B cell (primary cell): ENCODE data around the gene FBLIM1. TPM values are rescaled to one million over a fixed set of nuclear protein-coding genes. Genes with fewer than 3 reads are reported as not detected.

Experiments used
- ATAC-seq: fragments of 200-7000 bp; cut with Tn5 transposase; one replicate; pipeline ENCODE4 v1.10.0; 2021; ENCODE audit warnings: low read depth, mild to moderate bottlenecking, moderate number of reproducible peaks, moderate library complexity
- CTCF ChIA-PET: fragments of 350-600 bp; sonication (Branson Sonifier 250); formaldehyde crosslinking; loops from one replicate; lab custom pipeline; 2021; ENCODE audit warnings: antibody characterized with exemption, inconsistent platforms; lab: Charles Lee
- POLR2A ChIA-PET: fragments of 350-600 bp; sonication (Branson Sonifier 250); formaldehyde crosslinking; loops from one replicate; lab custom pipeline; 2021; ENCODE audit warnings: antibody characterized with exemption; lab: Charles Lee
- DNase-seq: peaks from one replicate; pipeline ENCODE4 v3.0.0; 2013
- H2AFZ ChIP-seq: 2 replicates; pipeline ENCODE4 v1.6.1; 2012; ENCODE audit warnings: mild to moderate bottlenecking, low read depth, low read length; ENCODE audit not compliant: insufficient read depth, poor library complexity, severe bottlenecking
- H3K27ac ChIP-seq, 2 donors: 1 replicate in 1 of 2; 2 replicates in 1 of 2; pipeline ENCODE4 v1.5.1; 2012 to 2013; ENCODE audit warnings: low read length in 2 of 2, mild to moderate bottlenecking in 2 of 2, moderate library complexity in 1 of 2
- H3K27me3 ChIP-seq, 4 experiments: fragments of 200-600 bp in 1 of 4; sonication (generic) in 1 of 4; replicated peaks in 1 of 4; 1 replicate in 2 of 4; 2 replicates in 2 of 4; pipeline versions ENCODE4 v1.6.1 to v1.7.0; 2013 to 2016; ENCODE audit warnings: low read length in 3 of 4, mild to moderate bottlenecking in 2 of 4, mixed read lengths in 1 of 4, moderate library complexity in 1 of 4; ENCODE audit not compliant: insufficient read depth in 4 of 4, control insufficient read depth in 3 of 4; ENCODE audit errors: control extremely low read depth in 1 of 4
- H3K36me3 ChIP-seq, 2 experiments: replicated peaks in 1 of 2; 1 replicate in 1 of 2; 2 replicates in 1 of 2; pipeline versions ENCODE4 v1.6.1 to v1.7.1; 2013; ENCODE audit warnings: low read length in 1 of 2; ENCODE audit not compliant: insufficient read depth in 2 of 2, control insufficient read depth in 1 of 2; ENCODE audit errors: control extremely low read depth in 1 of 2, extremely low read depth in 1 of 2
- H3K4me1 ChIP-seq, 2 donors: fragments of 200-600 bp in 1 of 2; sonication (generic) in 1 of 2; 1 replicate in 1 of 2; 2 replicates in 1 of 2; pipeline versions ENCODE4 v1.5.1 to v1.6.1; 2013 to 2017; ENCODE audit warnings: low read length in 2 of 2; ENCODE audit not compliant: control insufficient read depth in 2 of 2, insufficient read depth in 2 of 2
- H3K4me2 ChIP-seq: replicated peaks from 2 replicates; pipeline ENCODE3; 2012; ENCODE audit warnings: mild to moderate bottlenecking, low read depth, low read length; ENCODE audit not compliant: poor library complexity, severe bottlenecking
- H3K4me3 ChIP-seq, 5 experiments: fragments of 200-600 bp in 1 of 5; sonication (generic) in 1 of 5; 1 replicate in 3 of 5; 2 replicates in 2 of 5; pipeline versions ENCODE4 v1.5.1 to v1.7.0; 2011 to 2016; ENCODE audit warnings: low read length in 4 of 5, mild to moderate bottlenecking in 4 of 5, low read depth in 2 of 5, control low read depth in 1 of 5, moderate library complexity in 1 of 5; ENCODE audit not compliant: insufficient read depth in 1 of 5; ENCODE audit errors: control extremely low read depth in 1 of 5, extremely low read depth in 1 of 5
- H3K79me2 ChIP-seq: fragments of 200-600 bp; sonication (generic); one replicate; pipeline ENCODE4 v1.6.0; 2016; ENCODE audit warnings: low read length; ENCODE audit not compliant: control insufficient read depth, insufficient read depth
- H3K9ac ChIP-seq: fragments of 200-600 bp; sonication (generic); 2 replicates; pipeline ENCODE4 v1.6.1; 2017; ENCODE audit warnings: mild to moderate bottlenecking, low read length, moderate library complexity
- H3K9me3 ChIP-seq, 3 donors: one replicate each; pipeline versions ENCODE4 v1.6.1 to v1.7.1; 2013; ENCODE audit warnings: low read length in 2 of 3; ENCODE audit not compliant: control insufficient read depth in 2 of 3, insufficient read depth in 1 of 3; ENCODE audit errors: control extremely low read depth in 1 of 3
- H4K20me1 ChIP-seq: 2 replicates; pipeline ENCODE4 v1.6.0; 2012; ENCODE audit warnings: mild to moderate bottlenecking, low read length; ENCODE audit not compliant: insufficient read depth, control insufficient read depth, poor library complexity, severe bottlenecking
- H3K27ac Mint-ChIP-seq: one replicate; pipeline ENCODE4 v1.8.0; 2021; ENCODE audit warnings: mixed read lengths
- H3K27me3 Mint-ChIP-seq: one replicate; pipeline ENCODE4 v1.8.0; 2021; ENCODE audit warnings: mixed read lengths
- H3K4me1 Mint-ChIP-seq: one replicate; pipeline ENCODE4 v1.8.0; 2021; ENCODE audit warnings: mixed read lengths
- H3K4me3 Mint-ChIP-seq: one replicate; pipeline ENCODE4 v1.8.0; 2021; ENCODE audit warnings: mixed read lengths
- H3K9me3 Mint-ChIP-seq: one replicate; pipeline ENCODE4 v1.8.0; 2022; ENCODE audit warnings: mixed read lengths; ENCODE audit not compliant: insufficient read depth
- EZH2 ChIP-seq: IDR thresholded peaks from 2 replicates; pipeline ENCODE4 v1.6.1; 2012; ENCODE audit warnings: borderline replicate concordance, low read depth, mild to moderate bottlenecking, moderate library complexity, low read length; ENCODE audit not compliant: insufficient read depth, poor library complexity, severe bottlenecking
- WGBS: methylation state at CpG from one replicate; pipeline ENCODE4 v1.1.5; 2013; ENCODE audit warnings: missing lambda C conversion rate; ENCODE audit not compliant: insufficient coverage; 5-methylcytosine and 5-hydroxymethylcytosine counted together
- intact Hi-C: fragments of 100-400 bp; cut with micrococcal nuclease; formaldehyde crosslinking; loops from one replicate; pipeline ENCODE4 v1.10.0; 2022
- polyA plus RNA-seq: library from polyadenylated mRNA; depleted of rRNA; stranded (reverse); fragments of >200 nt; gene quantifications from 2 replicates; pipeline ENCODE4 v1.2.3, GENCODE V29; 2012
- total RNA-seq, 2 donors: library from RNA; stranded (reverse); fragments of 120-200 nt in 1 of 2; gene quantifications; 1 replicate in 1 of 2; 2 replicates in 1 of 2; pipeline versions ENCODE4 v1.2.3 to v1.2.4, GENCODE V29; 2013 to 2022
- TF ChIP-seq, protein P1 (sequence below): fragments of 200-600 bp; IDR thresholded peaks from one replicate; pipeline ENCODE4 v1.8.0; 2022; ENCODE audit warnings: antibody characterized with exemption, mild to moderate bottlenecking

FBLIM1 gene
- total and polyA plus RNA-seq, 2 donors (not counting 1 experiment from before 2014, with no cell fraction given), result not detected

DNA sequence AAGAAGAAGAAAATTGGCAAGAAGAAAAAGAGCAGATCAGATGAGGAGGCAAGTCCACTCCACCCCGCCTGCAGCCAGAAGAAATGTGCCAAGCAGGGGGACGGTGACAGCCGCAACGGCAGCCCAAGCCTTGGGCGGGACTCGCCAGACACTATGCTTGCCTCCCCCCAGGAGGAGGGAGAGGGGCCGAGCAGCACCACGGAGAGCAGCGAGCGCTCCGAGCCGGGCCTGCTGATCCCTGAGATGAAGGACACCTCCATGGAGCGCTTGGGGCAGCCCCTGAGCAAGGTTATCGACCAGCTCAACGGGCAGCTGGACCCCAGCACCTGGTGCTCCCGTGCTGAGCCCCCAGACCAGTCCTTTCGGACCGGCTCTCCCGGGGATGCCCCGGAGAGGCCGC lies 31.6 kb upstream of the FBLIM1 start:
- Mint-ChIP-seq H3K27me3 (no peaks in the 10 kb centered on the region), H3K9me3 (no peaks in the 10 kb centered on the region), H3K27ac (no peak overlapping the region), H3K4me1 (no peaks in the 10 kb centered on the region), H3K4me3 (no peak overlapping the region)
- Histone ChIP-seq H2AFZ (no peak overlapping the region), H4K20me1 (no peaks in the 10 kb centered on the region), H3K9me3 (no peaks in the 10 kb centered on the region), H3K27ac (no peak overlapping the region), H3K79me2 (peaks cover 4% of the 10 kb centered on the region), H3K4me2 (no peak overlapping the region), H3K4me3 (no peak overlapping the region), H3K4me1 (no peaks in the 10 kb centered on the region), H3K36me3 (peaks cover 0 to 83% of the 10 kb centered on the region in 2 experiments), H3K27me3 (no peaks in the 10 kb centered on the region), H3K9ac (no peak overlapping the region)
- DNase-seq (no peak), ATAC-seq (no peak)
- 97% methylated on average over 20 of the region's 21 CpGs for WGBS
- POLR2A ChIA-PET, result no interaction called here
- TF ChIP-seq EZH2, result no peak
- TF ChIP-seq, protein P1, sequence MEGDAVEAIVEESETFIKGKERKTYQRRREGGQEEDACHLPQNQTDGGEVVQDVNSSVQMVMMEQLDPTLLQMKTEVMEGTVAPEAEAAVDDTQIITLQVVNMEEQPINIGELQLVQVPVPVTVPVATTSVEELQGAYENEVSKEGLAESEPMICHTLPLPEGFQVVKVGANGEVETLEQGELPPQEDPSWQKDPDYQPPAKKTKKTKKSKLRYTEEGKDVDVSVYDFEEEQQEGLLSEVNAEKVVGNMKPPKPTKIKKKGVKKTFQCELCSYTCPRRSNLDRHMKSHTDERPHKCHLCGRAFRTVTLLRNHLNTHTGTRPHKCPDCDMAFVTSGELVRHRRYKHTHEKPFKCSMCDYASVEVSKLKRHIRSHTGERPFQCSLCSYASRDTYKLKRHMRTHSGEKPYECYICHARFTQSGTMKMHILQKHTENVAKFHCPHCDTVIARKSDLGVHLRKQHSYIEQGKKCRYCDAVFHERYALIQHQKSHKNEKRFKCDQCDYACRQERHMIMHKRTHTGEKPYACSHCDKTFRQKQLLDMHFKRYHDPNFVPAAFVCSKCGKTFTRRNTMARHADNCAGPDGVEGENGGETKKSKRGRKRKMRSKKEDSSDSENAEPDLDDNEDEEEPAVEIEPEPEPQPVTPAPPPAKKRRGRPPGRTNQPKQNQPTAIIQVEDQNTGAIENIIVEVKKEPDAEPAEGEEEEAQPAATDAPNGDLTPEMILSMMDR, result no peak
- intact Hi-C loops, result no loop called here
- CTCF ChIA-PET, result no interaction called here

DNA sequence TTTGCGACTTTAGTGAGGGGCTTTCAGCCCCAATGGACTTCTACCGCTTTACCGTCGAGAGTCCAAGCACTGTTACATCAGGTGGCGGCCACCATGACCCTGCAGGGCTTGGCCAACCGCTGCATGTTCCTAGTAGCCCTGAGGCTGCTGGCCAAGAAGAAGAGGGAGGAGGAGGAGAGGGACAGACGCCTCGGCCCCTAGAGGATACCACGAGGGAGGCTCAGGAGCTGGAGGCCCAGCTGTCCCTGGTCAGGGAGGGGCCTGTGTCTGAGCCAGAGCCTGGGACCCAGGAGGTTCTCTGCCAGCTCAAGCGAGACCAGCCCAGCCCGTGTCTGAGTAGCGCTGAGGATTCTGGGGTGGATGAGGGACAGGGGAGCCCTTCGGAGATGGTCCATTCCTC lies 31.2 kb upstream of the FBLIM1 start:
- intact Hi-C loops, result no loop called here
- Histone ChIP-seq H4K20me1 (no peaks in the 10 kb centered on the region), H2AFZ (no peak overlapping the region), H3K4me3 (no peak overlapping the region), H3K4me1 (no peaks in the 10 kb centered on the region), H3K9ac (no peak overlapping the region), H3K4me2 (no peak overlapping the region), H3K9me3 (no peaks in the 10 kb centered on the region), H3K27me3 (no peaks in the 10 kb centered on the region), H3K36me3 (peaks cover 0 to 87% of the 10 kb centered on the region in 2 experiments), H3K27ac (no peak overlapping the region), H3K79me2 (peaks cover 4% of the 10 kb centered on the region)
- Mint-ChIP-seq H3K27ac (no peak overlapping the region), H3K4me1 (no peaks in the 10 kb centered on the region), H3K9me3 (no peaks in the 10 kb centered on the region), H3K4me3 (no peak overlapping the region), H3K27me3 (no peaks in the 10 kb centered on the region)
- 96% methylated on average over 13 of the region's 13 CpGs for WGBS
- DNase-seq, result no peak
- ATAC-seq, result no peak
- no peak for TF ChIP-seq EZH2
- TF ChIP-seq, protein P1, result no peak
- ChIA-PET CTCF (no interaction called here), POLR2A (no interaction called here)
